GM10248 (cell line): ENCODE measurements around the gene ATRNL1.

Experiments used
- CTCF ChIA-PET: fragments of 300-600 bp; sonication (Branson Sonifier 250); formaldehyde crosslinking; extraction: SDS; loops from one replicate; lab custom pipeline; 2021; ENCODE audit warnings: antibody characterized with exemption; lab: Yijun Ruan, JAX
- POLR2A ChIA-PET: fragments of 350-650 bp; sonication (Branson Sonifier 250); formaldehyde crosslinking; extraction: SDS; loops from one replicate; lab custom pipeline; 2020; ENCODE audit warnings: antibody characterized with exemption; lab: Yijun Ruan, JAX
- DNase-seq: peaks from one replicate; pipeline ENCODE4 v3.0.0; 2012; ENCODE audit errors: extremely low spot score
- TF ChIP-seq, protein P1 (sequence below): IDR thresholded peaks from 2 replicates; pipeline ENCODE4 v1.5.1; 2012; ENCODE audit warnings: mild to moderate bottlenecking, low read depth; ENCODE audit errors: extremely low read depth, missing control alignments, control extremely low read depth

Gene ATRNL1

DNA sequence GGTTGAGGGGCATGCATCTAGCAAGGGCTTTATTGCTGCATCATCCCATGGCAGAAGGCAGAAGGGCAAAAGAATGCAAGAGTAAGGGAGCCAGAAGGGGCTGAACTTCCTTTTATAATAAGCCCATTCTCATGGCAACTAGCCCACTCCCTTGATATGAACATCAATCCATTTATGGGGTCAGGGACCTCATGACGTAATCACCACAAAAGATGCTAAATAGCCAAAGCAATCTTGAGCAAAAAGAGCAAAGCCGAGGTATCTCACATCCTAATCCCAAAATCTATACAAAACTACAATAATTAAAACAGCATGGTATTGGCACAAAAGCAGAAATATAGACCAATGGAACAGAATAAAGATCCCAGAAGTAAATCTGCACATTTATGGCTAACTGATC, 499.9 kb downstream of the ATRNL1 start:
- TF ChIP-seq, protein P1, sequence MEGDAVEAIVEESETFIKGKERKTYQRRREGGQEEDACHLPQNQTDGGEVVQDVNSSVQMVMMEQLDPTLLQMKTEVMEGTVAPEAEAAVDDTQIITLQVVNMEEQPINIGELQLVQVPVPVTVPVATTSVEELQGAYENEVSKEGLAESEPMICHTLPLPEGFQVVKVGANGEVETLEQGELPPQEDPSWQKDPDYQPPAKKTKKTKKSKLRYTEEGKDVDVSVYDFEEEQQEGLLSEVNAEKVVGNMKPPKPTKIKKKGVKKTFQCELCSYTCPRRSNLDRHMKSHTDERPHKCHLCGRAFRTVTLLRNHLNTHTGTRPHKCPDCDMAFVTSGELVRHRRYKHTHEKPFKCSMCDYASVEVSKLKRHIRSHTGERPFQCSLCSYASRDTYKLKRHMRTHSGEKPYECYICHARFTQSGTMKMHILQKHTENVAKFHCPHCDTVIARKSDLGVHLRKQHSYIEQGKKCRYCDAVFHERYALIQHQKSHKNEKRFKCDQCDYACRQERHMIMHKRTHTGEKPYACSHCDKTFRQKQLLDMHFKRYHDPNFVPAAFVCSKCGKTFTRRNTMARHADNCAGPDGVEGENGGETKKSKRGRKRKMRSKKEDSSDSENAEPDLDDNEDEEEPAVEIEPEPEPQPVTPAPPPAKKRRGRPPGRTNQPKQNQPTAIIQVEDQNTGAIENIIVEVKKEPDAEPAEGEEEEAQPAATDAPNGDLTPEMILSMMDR: no peak
- CTCF ChIA-PET: no interaction called here
- POLR2A ChIA-PET: no interaction called here
- no peak for DNase-seq

DNA sequence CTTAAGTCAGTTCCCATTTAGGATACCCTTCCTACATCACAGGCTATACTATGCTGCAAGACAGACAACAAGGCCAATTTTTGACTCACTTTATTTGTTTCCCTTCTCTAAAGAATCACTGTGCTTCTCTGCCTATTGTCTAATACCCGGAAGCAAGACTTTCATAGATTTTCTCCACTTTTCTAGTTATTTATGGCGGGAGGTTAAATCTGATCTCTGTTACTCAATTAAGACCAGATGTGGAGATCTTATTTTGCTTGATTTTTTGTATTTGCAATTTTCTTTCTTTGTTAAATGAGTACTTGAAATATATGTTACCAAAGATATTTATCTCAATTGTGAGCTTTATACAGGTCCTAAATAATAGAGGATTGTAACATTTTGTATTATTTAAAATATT, 511.5 kb downstream of the ATRNL1 start:
- DNase-seq: no peak
- ChIA-PET POLR2A (no interaction called here), CTCF (no interaction called here)
- TF ChIP-seq, protein P1: no peak

DNA sequence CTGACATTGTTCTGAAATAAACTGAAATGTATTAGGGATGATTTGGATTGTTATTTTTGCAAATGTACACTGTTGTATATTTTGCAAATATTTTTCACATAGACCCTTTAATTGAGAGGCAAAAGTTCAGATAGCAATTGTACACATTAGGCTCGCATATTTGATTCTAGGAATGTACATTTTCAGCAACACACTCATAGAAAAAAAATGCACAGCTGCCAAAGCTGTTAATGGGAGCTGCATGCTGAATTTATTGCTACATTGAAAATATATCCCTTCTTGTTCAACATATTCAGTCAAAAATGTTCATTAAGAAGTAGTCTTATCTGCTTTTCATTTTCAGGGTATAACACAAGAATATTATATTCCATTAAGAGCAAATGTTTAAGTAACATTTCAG, 512.9 kb downstream of the ATRNL1 start:
- no peak for DNase-seq
- TF ChIP-seq, protein P1: no peak
- POLR2A ChIA-PET: no interaction called here
- CTCF ChIA-PET: no interaction called here

DNA sequence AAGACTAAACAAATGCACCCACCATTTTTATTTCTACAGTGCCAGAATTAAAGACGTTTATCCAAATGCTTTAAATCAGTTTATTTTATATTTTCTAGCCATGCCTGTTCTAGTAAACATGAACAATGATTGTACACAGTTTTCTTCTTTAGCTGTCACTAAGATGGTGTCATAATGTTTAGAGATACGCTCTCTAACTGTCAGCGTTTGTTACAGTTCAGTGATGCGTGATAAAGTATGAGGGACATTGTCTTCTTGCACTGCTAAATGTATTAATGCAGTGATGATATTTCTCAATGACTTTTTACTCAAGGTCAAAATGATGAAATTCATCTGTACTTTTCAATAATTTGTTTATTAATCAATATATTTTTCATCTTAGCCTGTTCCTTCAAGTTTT, 513.6 kb downstream of the ATRNL1 start:
- CTCF ChIA-PET: no interaction called here
- POLR2A ChIA-PET: no interaction called here
- TF ChIP-seq, protein P1: no peak
- no peak for DNase-seq

DNA sequence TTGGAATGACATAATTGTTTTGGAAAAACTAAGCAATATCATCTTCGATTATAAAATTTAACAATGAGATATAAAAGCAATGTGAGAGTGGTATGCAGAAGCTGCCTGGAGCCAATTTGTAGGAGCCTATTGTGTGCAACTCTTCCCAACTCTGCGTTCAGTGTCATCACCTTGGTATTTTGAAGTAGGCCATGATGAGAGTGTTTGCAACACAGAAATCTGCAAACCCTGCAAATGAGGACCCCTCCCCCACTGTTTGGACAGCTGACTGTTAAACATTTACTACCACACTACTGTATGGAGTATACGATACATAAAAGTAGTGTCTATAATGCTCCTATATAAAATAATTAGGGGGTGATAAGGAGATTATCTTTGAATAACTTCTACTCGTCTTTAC, 531.3 kb downstream of the ATRNL1 start:
- TF ChIP-seq, protein P1: no peak
- CTCF ChIA-PET: no interaction called here
- DNase-seq: no peak
- POLR2A ChIA-PET: no interaction called here

DNA sequence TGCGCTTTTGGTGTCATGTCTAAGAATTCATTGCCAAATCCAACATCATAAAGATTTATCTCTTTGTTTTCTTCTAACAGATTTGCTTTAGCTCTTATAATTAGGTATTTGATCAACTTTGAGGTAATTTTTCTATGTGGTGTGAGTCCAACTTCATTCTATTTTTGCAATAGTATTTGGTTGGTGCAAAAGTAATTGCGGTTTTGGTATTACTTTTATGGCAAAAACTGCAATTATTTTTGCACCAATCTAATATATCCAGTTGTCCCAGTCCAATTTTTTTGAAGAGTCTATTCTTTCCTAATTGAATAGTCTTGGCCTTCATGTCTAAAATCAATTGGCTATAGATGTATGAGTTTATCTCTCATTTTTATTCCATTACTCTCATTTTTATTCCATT, 535.5 kb downstream of the ATRNL1 start:
- POLR2A ChIA-PET: no interaction called here
- CTCF ChIA-PET: interaction anchor here (1.0 kb wide), 1 partner anchor 17 kb away, joined by 3 read pairs; no protein-coding TSS in a partner anchor
- TF ChIP-seq, protein P1: no peak
- no peak for DNase-seq

DNA sequence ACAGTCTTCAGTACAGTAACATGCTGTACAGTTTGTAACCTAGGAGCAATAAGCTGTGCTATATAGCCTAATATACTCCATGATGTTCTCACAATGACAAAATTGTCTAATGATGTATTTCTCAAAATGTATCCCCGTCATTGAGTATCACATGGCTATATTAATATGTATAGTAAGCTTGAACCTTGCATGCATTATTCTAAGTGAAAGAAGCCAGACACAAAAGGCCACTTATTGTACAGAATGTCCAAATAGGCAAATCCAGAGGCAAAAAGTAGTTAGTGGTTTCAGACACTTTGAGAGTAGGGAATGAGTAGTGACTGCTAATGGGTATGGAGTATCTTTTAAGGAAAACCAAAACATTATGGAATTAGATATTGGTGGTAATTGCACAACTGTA, 545.1 kb downstream of the ATRNL1 start:
- DNase-seq: no peak
- TF ChIP-seq, protein P1: no peak
- ChIA-PET POLR2A (no interaction called here), CTCF (no interaction called here)
